Urinary bladder (tissue), 4 donors: ENCODE data around the gene AKNA. TPM values are rescaled to one million over a fixed set of nuclear protein-coding genes. Genes with fewer than 3 reads are reported as not detected.

ENCODE experiments used
- DNase-seq: peaks from one replicate; pipeline ENCODE4 v3.0.0-alpha.2; 2015; ENCODE audit errors: extremely low spot score
- H3K27ac ChIP-seq: one replicate; pipeline ENCODE4 v1.5.1; 2013; ENCODE audit warnings: low read depth, mild to moderate bottlenecking, moderate library complexity
- H3K36me3 ChIP-seq: one replicate; pipeline ENCODE4 v1.6.1; 2013; ENCODE audit warnings: mild to moderate bottlenecking, moderate library complexity; ENCODE audit not compliant: insufficient read depth
- H3K4me1 ChIP-seq: one replicate; pipeline ENCODE4 v1.6.1; 2013; ENCODE audit warnings: mild to moderate bottlenecking, moderate library complexity; ENCODE audit not compliant: insufficient read depth
- H3K4me3 ChIP-seq: one replicate; pipeline ENCODE4 v1.5.1; 2013; ENCODE audit warnings: low read depth, low read length
- WGBS: extraction: QIAGEN DNeasy Blood & Tissue Kit; methylation state at CpG from one replicate; pipeline ENCODE4 v1.1.7; 2013; 5-methylcytosine and 5-hydroxymethylcytosine counted together
- polyA plus RNA-seq: library from polyadenylated mRNA; stranded (reverse); fragments of 200-250 nt; gene quantifications from one replicate; pipeline ENCODE4 v1.2.3, GENCODE V29; 2013
- total RNA-seq: library from RNA; depleted of rRNA; stranded (reverse); fragments of >200 nt; gene quantifications from one replicate; pipeline ENCODE4 v1.2.3, GENCODE V29; 2014
- donor health status: healthy with polysubstance abuse.
- donor health status: healthy.

The AKNA gene
- total and polyA plus RNA-seq, 2 donors, result 21.2 to 25.5 TPM

- no peak for DNase-seq
- no peaks in the 10 kb centered on the region for H3K36me3 ChIP-seq
- WGBS, result 90% methylated on average over 11 of the region's 11 CpGs
- no peak overlapping the region for H3K27ac ChIP-seq
- H3K4me3 ChIP-seq, result no peak overlapping the region
- no peaks in the 10 kb centered on the region for H3K4me1 ChIP-seq
These were observed 37.3 kb upstream of the AKNA start for GRCh38 chr9:114425126-114425525.

GRCh38 chr9:114424126-114424525 lies 36.3 kb upstream of the AKNA start:
- H3K27ac ChIP-seq, result no peak overlapping the region
- no peaks in the 10 kb centered on the region for H3K36me3 ChIP-seq
- no peak for DNase-seq
- H3K4me3 ChIP-seq, result no peak overlapping the region
- no peaks in the 10 kb centered on the region for H3K4me1 ChIP-seq
- WGBS, result 85% methylated on average over 12 of the region's 12 CpGs

- Histone ChIP-seq H3K27ac (no peak overlapping the region), H3K36me3 (no peaks in the 10 kb centered on the region), H3K4me1 (no peaks in the 10 kb centered on the region), H3K4me3 (no peak overlapping the region)
- DNase-seq, result no peak
- 92% methylated on average over 14 of the region's 14 CpGs for WGBS
These were observed 35.4 kb upstream of the AKNA start for GRCh38 chr9:114423181-114423580.

GRCh38 chr9:114421147-114421546 lies 33.4 kb upstream of the AKNA start:
- 88% methylated on average over 2 of the region's 2 CpGs for whole genome bisulfite sequencing
- Histone ChIP-seq H3K36me3 (no peaks in the 10 kb centered on the region), H3K4me1 (no peaks in the 10 kb centered on the region), H3K4me3 (no peak overlapping the region), H3K27ac (no peak overlapping the region)
- no peak for DNase-seq

GRCh38 chr9:114419796-114420195 lies 32.0 kb upstream of the AKNA start:
- Histone ChIP-seq H3K27ac (no peak overlapping the region), H3K4me1 (no peaks in the 10 kb centered on the region), H3K4me3 (no peak overlapping the region), H3K36me3 (no peaks in the 10 kb centered on the region)
- DNase-seq, result no peak
- 93% methylated on average over 8 of the region's 8 CpGs for WGBS

GRCh38 chr9:114418053-114418452 lies 30.3 kb upstream of the AKNA start:
- Histone ChIP-seq H3K4me3 (no peak overlapping the region), H3K4me1 (no peaks in the 10 kb centered on the region), H3K36me3 (no peaks in the 10 kb centered on the region), H3K27ac (no peak overlapping the region)
- WGBS, result 85% methylated on average over 6 of the region's 6 CpGs
- no peak for DNase-seq

- Histone ChIP-seq H3K27ac (no peak overlapping the region), H3K4me3 (no peak overlapping the region), H3K36me3 (no peaks in the 10 kb centered on the region), H3K4me1 (no peaks in the 10 kb centered on the region)
- DNase-seq, result no peak
- WGBS, result 67% methylated on average over 3 of the region's 3 CpGs
These were observed 29.7 kb upstream of the AKNA start for GRCh38 chr9:114417511-114417910.

GRCh38 chr9:114416906-114417305 lies 29.1 kb upstream of the AKNA start:
- WGBS, result 82% methylated on average over 2 of the region's 2 CpGs
- Histone ChIP-seq H3K4me1 (no peaks in the 10 kb centered on the region), H3K27ac (no peak overlapping the region)

GRCh38 chr9:114416290-114416689 lies 28.5 kb upstream of the AKNA start:
- Histone ChIP-seq H3K36me3 (no peaks in the 10 kb centered on the region), H3K4me1 (no peaks in the 10 kb centered on the region), H3K4me3 (no peak overlapping the region), H3K27ac (no peak overlapping the region)
- 73% methylated on average over 5 of the region's 5 CpGs for WGBS
- no peak for DNase-seq

More at GRCh38 chr9:114416906-114417305, 29.1 kb upstream of the AKNA start:
- no peak for DNase-seq
- H3K36me3 ChIP-seq, result no peaks in the 10 kb centered on the region
- H3K4me3 ChIP-seq, result no peak overlapping the region

- Histone ChIP-seq H3K4me3 (no peak overlapping the region), H3K27ac (no peak overlapping the region), H3K36me3 (no peaks in the 10 kb centered on the region), H3K4me1 (no peaks in the 10 kb centered on the region)
- DNase-seq, result no peak
- 69% methylated on average over 2 of the region's 2 CpGs for WGBS
These were observed 26.6 kb upstream of the AKNA start for GRCh38 chr9:114414346-114414745.

- WGBS, result 39% methylated on average over 5 of the region's 5 CpGs
- DNase-seq, result no peak
- no peaks in the 10 kb centered on the region for H3K36me3 ChIP-seq
- H3K27ac ChIP-seq, result no peak overlapping the region
- no peak overlapping the region for H3K4me3 ChIP-seq
- H3K4me1 ChIP-seq, result no peaks in the 10 kb centered on the region
These were observed 26.1 kb upstream of the AKNA start for GRCh38 chr9:114413861-114414301.

GRCh38 chr9:114412048-114412683 lies 24.4 kb upstream of the AKNA start:
- H3K27ac ChIP-seq, result no peak overlapping the region
- H3K4me1 ChIP-seq, result no peaks in the 10 kb centered on the region
- DNase-seq, result no peak
- 88% methylated on average over 12 of the region's 12 CpGs for WGBS
- no peaks in the 10 kb centered on the region for H3K36me3 ChIP-seq
- no peak overlapping the region for H3K4me3 ChIP-seq

GRCh38 chr9:114411452-114411851 lies 23.7 kb upstream of the AKNA start:
- H3K4me3 ChIP-seq, result no peak overlapping the region
- WGBS, result 94% methylated on average over 6 of the region's 6 CpGs
- H3K27ac ChIP-seq, result no peak overlapping the region
- no peaks in the 10 kb centered on the region for H3K36me3 ChIP-seq
- H3K4me1 ChIP-seq, result no peaks in the 10 kb centered on the region
- no peak for DNase-seq

GRCh38 chr9:114410910-114411309 lies 23.1 kb upstream of the AKNA start:
- Histone ChIP-seq H3K4me3 (no peak overlapping the region), H3K36me3 (no peaks in the 10 kb centered on the region), H3K27ac (no peak overlapping the region), H3K4me1 (no peaks in the 10 kb centered on the region)
- no peak for DNase-seq
- WGBS, result 89% methylated on average over 8 of the region's 8 CpGs

- Histone ChIP-seq H3K4me1 (no peaks in the 10 kb centered on the region), H3K36me3 (no peaks in the 10 kb centered on the region), H3K27ac (no peak overlapping the region), H3K4me3 (no peak overlapping the region)
- DNase-seq, result no peak
- 82% methylated on average over 5 of the region's 5 CpGs for WGBS
These were observed 22.1 kb upstream of the AKNA start for GRCh38 chr9:114409842-114410241.
